SU-DHL-6 (cell line): Measurements from ENCODE around the gene ZNF774.
A peak's percentile ranks its signal among the peaks of the same experiment; 100 is the strongest.

Source experiments
- H2AFZ ChIP-seq: fragments of 200-600 bp; sonication (generic); 2 replicates; pipeline ENCODE4 v1.6.1; 2014; ENCODE audit warnings: low read depth, mild to moderate bottlenecking, moderate library complexity, mixed read lengths, antibody characterized with exemption, low read length; ENCODE audit not compliant: severe bottlenecking
- H3F3A ChIP-seq: fragments of 200-600 bp; shearing (Covaris generic); 2 replicates; pipeline ENCODE4 v1.6.0; 2016; ENCODE audit warnings: antibody characterized with exemption, mild to moderate bottlenecking; ENCODE audit not compliant: insufficient read depth
- H3K27ac ChIP-seq: fragments of 200-600 bp; sonication (generic); 2 replicates; pipeline ENCODE4 v1.5.1; 2016; ENCODE audit warnings: low read depth, mild to moderate bottlenecking, low read length, moderate library complexity, mixed read lengths
- H3K27me3 ChIP-seq: fragments of 200-600 bp; sonication (generic), shearing (Covaris generic); 2 replicates; pipeline ENCODE4 v1.6.0; 2014; ENCODE audit warnings: mild to moderate bottlenecking, low read length
- H3K36me3 ChIP-seq: fragments of 200-600 bp; sonication (generic); 2 replicates; pipeline ENCODE4 v1.6.1; 2014; ENCODE audit warnings: mild to moderate bottlenecking, low read length, mixed read lengths
- H3K4me2 ChIP-seq: fragments of 300-600, 200-600 bp; shearing (Covaris generic), sonication (generic); 2 replicates; pipeline ENCODE4 v1.6.0; 2014; ENCODE audit warnings: low read length, low read depth, mild to moderate bottlenecking; ENCODE audit not compliant: poor library complexity, severe bottlenecking
- H3K4me3 ChIP-seq: fragments of 200-600 bp; sonication (generic); 2 replicates; pipeline ENCODE4 v1.5.1; 2014; ENCODE audit warnings: antibody characterized with exemption, low read length, mild to moderate bottlenecking, mixed read lengths; ENCODE audit not compliant: insufficient read depth, poor library complexity, severe bottlenecking
- H3K79me2 ChIP-seq: fragments of 200-600 bp; sonication (generic); 2 replicates; pipeline ENCODE4 v1.6.1; 2014; ENCODE audit warnings: mild to moderate bottlenecking, low read length, moderate library complexity; ENCODE audit not compliant: insufficient read depth
- H3K9ac ChIP-seq: fragments of 200-600 bp; sonication (generic); 2 replicates; pipeline ENCODE4 v1.7.0; 2014; ENCODE audit warnings: mild to moderate bottlenecking, low read length
- H3K9me2 ChIP-seq: fragments of 200-600 bp; sonication (generic); replicated peaks from 2 replicates; pipeline ENCODE4 v1.6.1; 2014; ENCODE audit warnings: low read length; ENCODE audit not compliant: insufficient read depth
- H3K9me3 ChIP-seq: fragments of 200-600 bp; sonication (generic); 2 replicates; pipeline ENCODE4 v1.6.1; 2014; ENCODE audit warnings: low read length, mixed read lengths; ENCODE audit not compliant: insufficient read depth
- H4K20me1 ChIP-seq: fragments of 200-600 bp; sonication (generic); 2 replicates; pipeline ENCODE4 v1.6.1; 2014; ENCODE audit warnings: low read depth, mild to moderate bottlenecking, antibody characterized with exemption, low read length, moderate library complexity, mixed read lengths
- EZH2phosphoT487 ChIP-seq: fragments of 200-600 bp; sonication (generic), shearing (Covaris generic); conservative IDR thresholded peaks from 2 replicates; pipeline ENCODE4 v1.6.1; 2018; ENCODE audit warnings: mild to moderate bottlenecking, antibody characterized with exemption, low read length, moderate library complexity, mixed read lengths
- TF ChIP-seq, protein P1 (sequence below): fragments of 200-600 bp; sonication (generic); IDR thresholded peaks from one replicate; pipeline ENCODE4 v1.5.1; 2017; ENCODE audit warnings: antibody characterized with exemption, mild to moderate bottlenecking, low read length, moderate library complexity; ENCODE audit not compliant: insufficient read depth, poor library complexity, severe bottlenecking

Gene ZNF774

DNA sequence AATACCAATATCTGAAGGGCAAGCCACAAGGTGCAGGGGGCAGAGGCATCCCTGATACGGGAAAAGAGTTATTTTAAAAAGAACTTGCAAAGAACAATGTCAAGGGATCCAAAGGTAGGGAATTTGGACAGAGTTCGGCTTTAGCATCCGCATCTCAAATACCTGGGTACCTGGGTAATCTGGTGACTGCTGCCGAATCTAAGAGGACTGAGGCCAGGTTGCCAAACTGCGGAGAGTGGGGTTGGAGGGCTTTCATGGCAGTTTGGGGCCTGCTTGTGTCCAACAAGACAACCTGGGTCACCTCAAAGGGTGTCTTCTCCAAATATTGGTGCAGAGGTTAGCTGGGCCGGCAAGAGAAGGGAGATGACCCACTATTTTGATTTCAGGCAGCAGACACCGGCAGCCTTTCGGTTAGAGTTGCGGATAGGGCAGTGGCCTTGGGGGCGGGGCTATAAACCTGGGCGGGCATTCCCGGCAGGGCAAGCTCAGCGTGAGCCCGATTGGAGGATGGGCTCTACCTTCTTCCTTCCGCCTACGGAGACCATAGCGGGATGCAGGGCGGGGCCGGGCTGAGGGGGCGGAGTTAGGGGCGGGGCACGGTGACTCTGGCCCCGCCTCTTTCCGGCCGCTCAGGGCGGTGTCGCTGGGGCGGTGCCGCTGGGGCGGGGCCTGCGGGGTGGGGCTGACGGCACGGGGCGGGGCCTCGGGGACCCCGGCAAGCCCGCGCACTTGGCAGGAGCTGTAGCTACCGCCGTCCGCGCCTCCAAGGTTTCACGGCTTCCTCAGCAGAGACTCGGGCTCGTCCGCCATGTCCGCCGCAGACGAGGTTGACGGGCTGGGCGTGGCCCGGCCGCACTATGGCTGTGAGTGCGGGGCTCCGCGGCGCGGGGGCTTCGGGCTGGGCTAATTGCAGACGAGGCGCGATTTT is 35.7 kb downstream of the ZNF774 start, which contains the start of gene IQGAP1:
TSS of gene IQGAP1 (plus strand) at position 709 of the 928 bp plus-strand sequence. CDS start at position 809, 100 bp downstream.
- no peak for TF ChIP-seq EZH2phosphoT487
- TF ChIP-seq, protein P1, sequence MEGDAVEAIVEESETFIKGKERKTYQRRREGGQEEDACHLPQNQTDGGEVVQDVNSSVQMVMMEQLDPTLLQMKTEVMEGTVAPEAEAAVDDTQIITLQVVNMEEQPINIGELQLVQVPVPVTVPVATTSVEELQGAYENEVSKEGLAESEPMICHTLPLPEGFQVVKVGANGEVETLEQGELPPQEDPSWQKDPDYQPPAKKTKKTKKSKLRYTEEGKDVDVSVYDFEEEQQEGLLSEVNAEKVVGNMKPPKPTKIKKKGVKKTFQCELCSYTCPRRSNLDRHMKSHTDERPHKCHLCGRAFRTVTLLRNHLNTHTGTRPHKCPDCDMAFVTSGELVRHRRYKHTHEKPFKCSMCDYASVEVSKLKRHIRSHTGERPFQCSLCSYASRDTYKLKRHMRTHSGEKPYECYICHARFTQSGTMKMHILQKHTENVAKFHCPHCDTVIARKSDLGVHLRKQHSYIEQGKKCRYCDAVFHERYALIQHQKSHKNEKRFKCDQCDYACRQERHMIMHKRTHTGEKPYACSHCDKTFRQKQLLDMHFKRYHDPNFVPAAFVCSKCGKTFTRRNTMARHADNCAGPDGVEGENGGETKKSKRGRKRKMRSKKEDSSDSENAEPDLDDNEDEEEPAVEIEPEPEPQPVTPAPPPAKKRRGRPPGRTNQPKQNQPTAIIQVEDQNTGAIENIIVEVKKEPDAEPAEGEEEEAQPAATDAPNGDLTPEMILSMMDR: no peak
- H3K9me3 ChIP-seq: no peaks in the 10 kb centered on the region
- peak within 1 kb of the TSS; percentile 69 for H3K9ac ChIP-seq
- H3K9me2 ChIP-seq: no peaks in the 10 kb centered on the region
- peak within 1 kb of the TSS; percentile 81 for H3K4me3 ChIP-seq
- H3K79me2 ChIP-seq: peaks cover 34% of the 10 kb centered on the region
- H3K4me2 ChIP-seq: peak within 1 kb of the TSS; percentile 99
- H3K36me3 ChIP-seq: no peaks in the 10 kb centered on the region; the same call in 1 of the 2 replicates
- no peaks in the 10 kb centered on the region for H3K27me3 ChIP-seq
- H3K27ac ChIP-seq: peak within 1 kb of the TSS; percentile 71
- no peaks in the 10 kb centered on the region for H4K20me1 ChIP-seq
- peak within 1 kb of the TSS; percentile 99 for H2AFZ ChIP-seq
- 0 out of 2 replicates have a peak, but pooled peaks cover 4% of the 10 kb centered on the region for H3F3A ChIP-seq

DNA sequence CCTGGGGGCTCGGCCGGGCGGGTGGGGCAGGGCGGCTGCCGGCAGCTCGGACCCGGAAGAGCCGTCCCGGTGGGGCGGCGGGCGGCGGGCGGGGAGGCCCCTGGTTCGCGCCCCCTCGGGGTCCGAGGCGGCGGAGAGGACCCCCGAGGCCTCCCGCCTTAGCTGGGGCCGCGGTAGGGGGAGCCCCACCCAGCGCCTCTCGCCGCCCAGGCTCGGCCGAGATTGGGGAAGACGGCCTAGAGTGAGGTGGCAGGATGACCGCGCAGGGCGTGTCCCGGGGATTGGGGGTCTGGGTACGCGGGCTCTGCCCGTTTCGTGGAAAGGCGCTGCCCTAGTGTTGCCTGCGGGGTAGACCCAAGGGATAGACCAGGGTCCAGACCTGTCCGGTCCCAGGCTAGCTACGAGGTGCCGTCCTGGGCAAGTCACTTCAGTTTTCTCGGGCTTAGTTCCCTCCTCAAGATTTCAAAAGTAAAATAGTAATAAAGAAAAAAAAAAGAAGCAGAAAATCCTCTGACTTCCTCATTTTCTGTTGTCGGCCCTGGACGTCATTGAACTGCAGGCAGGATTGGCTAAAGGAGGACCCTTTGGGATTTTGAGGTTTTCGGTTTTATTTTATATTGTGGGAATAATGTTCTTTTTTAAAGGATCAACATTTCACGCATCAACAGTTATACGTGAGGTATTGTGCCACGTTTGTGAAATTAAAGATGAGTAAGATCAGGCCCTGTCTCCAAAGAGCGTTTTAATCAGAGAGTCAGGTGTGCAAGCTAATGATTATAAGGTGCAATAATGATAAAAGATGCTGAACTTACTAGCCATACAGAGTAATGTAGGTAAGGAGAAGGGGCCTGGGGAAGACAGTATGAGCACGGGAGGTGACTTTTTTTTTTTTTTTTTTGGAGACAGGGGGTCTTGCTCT is 36.6 kb downstream of the ZNF774 start:
- H4K20me1 ChIP-seq: no peaks in the 10 kb centered on the region; the same call in 1 of the 2 replicates
- H3K9me3 ChIP-seq: no peaks in the 10 kb centered on the region
- no peak for TF ChIP-seq EZH2phosphoT487
- TF ChIP-seq, protein P1: no peak
- H3K4me2 ChIP-seq: peak overlapping the region; percentile 99
- peak overlapping the region; percentile 69 for H3K9ac ChIP-seq
- peak overlapping the region; percentile 81 for H3K4me3 ChIP-seq
- H3K79me2 ChIP-seq: peaks cover 43% of the 10 kb centered on the region
- no peaks in the 10 kb centered on the region; the same call in 1 of the 2 replicates for H3K36me3 ChIP-seq
- H3K9me2 ChIP-seq: no peaks in the 10 kb centered on the region
- H2AFZ ChIP-seq: peak overlapping the region; percentile 81
- peak overlapping the region; percentile 71 for H3K27ac ChIP-seq
- H3F3A ChIP-seq: 0 out of 2 replicates have a peak, but pooled peaks cover 4% of the 10 kb centered on the region
- H3K27me3 ChIP-seq: no peaks in the 10 kb centered on the region

DNA sequence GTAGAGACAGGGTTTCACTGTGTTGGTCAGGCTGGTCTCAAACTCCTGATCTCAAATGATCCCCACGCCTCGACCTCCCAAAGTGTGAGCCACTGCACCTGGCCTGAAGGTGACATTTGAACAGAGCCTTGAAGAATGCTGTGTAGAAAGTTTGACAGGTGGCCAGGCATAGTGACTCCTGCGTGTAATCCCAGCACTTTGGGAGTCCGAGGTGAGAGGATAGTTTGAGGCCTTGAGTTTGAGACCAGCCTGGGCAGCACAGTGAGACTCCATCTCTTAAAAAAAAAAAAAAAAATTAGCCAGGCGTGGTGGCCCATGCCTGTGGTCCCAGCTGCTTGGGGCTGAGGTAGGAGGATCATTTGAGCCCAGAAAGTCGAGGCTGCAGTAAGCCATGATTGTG is 37.4 kb downstream of the ZNF774 start:
- no peaks in the 10 kb centered on the region; the same call in 1 of the 2 replicates for H3K36me3 ChIP-seq
- H3K79me2 ChIP-seq: peaks cover 49% of the 10 kb centered on the region

More for the DNA sequence above, 37.4 kb downstream of the ZNF774 start:
- no peaks in the 10 kb centered on the region for H3K9me3 ChIP-seq
- H2AFZ ChIP-seq: no peak overlapping the region
- H3F3A ChIP-seq: 0 out of 2 replicates have a peak, but pooled peaks cover 4% of the 10 kb centered on the region
- no peak for TF ChIP-seq EZH2phosphoT487
- TF ChIP-seq, protein P1: no peak
- H4K20me1 ChIP-seq: no peaks in the 10 kb centered on the region; the same call in 1 of the 2 replicates
- H3K27ac ChIP-seq: no peak overlapping the region
- no peaks in the 10 kb centered on the region for H3K9me2 ChIP-seq
- peak overlapping the region; percentile 81 for H3K4me3 ChIP-seq
- H3K27me3 ChIP-seq: no peaks in the 10 kb centered on the region
- peak overlapping the region; percentile 99 for H3K4me2 ChIP-seq
- peak overlapping the region; percentile 69 for H3K9ac ChIP-seq
